Esophagus squamous epithelium (tissue), 5 donors: Measurements from ENCODE around the gene INHBC. TPM values are rescaled to one million over a fixed set of nuclear protein-coding genes. Genes with fewer than 3 reads are reported as not detected.
A peak's percentile ranks its signal among the peaks of the same experiment; 100 is the strongest.

Experiments
- DNase-seq: peaks from one replicate; lab custom pipeline; 2025; lab: John Stamatoyannopoulos, UW
- H3K27ac ChIP-seq, 4 donors: fragments of 200-600 bp; sonication (generic); one replicate each; pipeline ENCODE4 v1.5.1; 2016 to 2019; ENCODE audit warnings: mild to moderate bottlenecking in 1 of 4
- H3K27me3 ChIP-seq, 4 donors: fragments of 200-600 bp; sonication (generic); 1 replicate in 3 of 4; 2 replicates in 1 of 4; pipeline versions ENCODE4 v1.5.1 to v1.6.0; 2017 to 2021; ENCODE audit warnings: antibody characterized with exemption in 1 of 4
- H3K36me3 ChIP-seq, 3 donors: fragments of 200-600 bp; sonication (generic); one replicate each; pipeline ENCODE4 v1.5.1; 2016 to 2019
- H3K4me1 ChIP-seq, 3 donors: fragments of 200-600 bp; sonication (generic); one replicate each; pipeline ENCODE4 v1.5.1; 2017 to 2019
- H3K4me3 ChIP-seq, 4 donors: fragments of 200-600 bp; sonication (generic); 1 replicate in 3 of 4; 2 replicates in 1 of 4; pipeline ENCODE4 v1.5.1; 2016 to 2019; ENCODE audit warnings: mild to moderate bottlenecking in 2 of 4, moderate library complexity in 1 of 4
- H3K9me3 ChIP-seq, 3 donors: fragments of 200-600 bp; sonication (generic); one replicate each; pipeline ENCODE4 v1.5.1; 2016 to 2019
- CTCF ChIP-seq, 6 experiments: fragments of 450-650 bp in 4 of 6; fragments of 200-600 bp in 2 of 6; sonication (generic) in 2 of 6; IDR thresholded peaks; one replicate each; pipeline ENCODE4 v1.5.1; 2016 to 2019; ENCODE audit warnings: antibody characterized with exemption in 6 of 6, mild to moderate bottlenecking in 4 of 6, moderate library complexity in 4 of 6
- POLR2A ChIP-seq, 4 donors: fragments of 450-650 bp; IDR thresholded peaks; one replicate each; pipeline ENCODE4 v1.6.1; 2017; ENCODE audit warnings: antibody characterized with exemption in 4 of 4, mild to moderate bottlenecking in 4 of 4, moderate library complexity in 3 of 4
- WGBS, 2 donors: methylation state at CpG; one replicate each; pipeline ENCODE4 v1.1.5; 2018; 5-methylcytosine and 5-hydroxymethylcytosine counted together
- intact Hi-C: fragments of 100-400 bp; cut with DNase I; formaldehyde crosslinking; loops from one replicate; pipeline ENCODE4 v1.15.0; 2022
- total RNA-seq, 4 donors: library from RNA; depleted of rRNA; stranded (reverse); fragments of >200 nt; gene quantifications; one replicate each; pipeline ENCODE4 v1.1.0, GENCODE V29; 2016
- donor health status: DM: yes; HTN: yes; CAD: no.

INHBC gene
- total RNA-seq, 4 donors from 2014 or later, result not detected

- no peak for DNase-seq
- Histone ChIP-seq H3K27ac (no peak overlapping the region), H3K27me3 (peaks cover 8 to 97% (median 18%) of the 10 kb centered on the region in 4 donors), H3K9me3 (no peaks in the 10 kb centered on the region), H3K4me3 (peak overlapping the region in 3 of 4 donors; percentile 36 to 62 (median 42)), H3K36me3 (no peaks in the 10 kb centered on the region), H3K4me1 (peaks cover 16 to 28% (median 18%) of the 10 kb centered on the region in 3 donors)
- intact Hi-C loops, result no loop called here
- no peak for TF ChIP-seq CTCF (IDR thresholded peaks at IDR 0.05)
- TF ChIP-seq POLR2A (IDR thresholded peaks at IDR 0.05), result no peak
- 39 to 62% methylated on average over 6 to 7 of the region's 7 CpGs for WGBS, 2 donors
Measured at GRCh38 chr12:57474862-57475261, 40.3 kb downstream of the INHBC start.

- TF ChIP-seq CTCF (IDR thresholded peaks at IDR 0.05) (no peak), POLR2A (IDR thresholded peaks at IDR 0.05) (no peak)
- H3K36me3 ChIP-seq, result no peaks in the 10 kb centered on the region
- peak overlapping the region in 1 of 4 donors; percentile 80 for H3K27ac ChIP-seq
- intact Hi-C loops, result no loop called here
- peaks cover 8 to 92% (median 18%) of the 10 kb centered on the region in 4 donors for H3K27me3 ChIP-seq
- H3K9me3 ChIP-seq, result no peaks in the 10 kb centered on the region
- H3K4me3 ChIP-seq, result peak overlapping the region; percentile 6 to 62 (median 39)
- 21 to 26% methylated on average over 20 to 21 of the region's 84 CpGs for WGBS, 2 donors
- DNase-seq, result no peak
- H3K4me1 ChIP-seq, result peaks cover 16 to 32% (median 18%) of the 10 kb centered on the region in 3 donors
Measured at GRCh38 chr12:57475271-57476161, 40.9 kb downstream of the INHBC start.

GRCh38 chr12:57476162-57476992, 41.8 kb downstream of the INHBC start:
- no peak for DNase-seq
- no peaks in the 10 kb centered on the region for H3K36me3 ChIP-seq
- H3K27ac ChIP-seq, result peak overlapping the region; percentile 57 to 87 (median 71)
- peaks cover 16 to 35% (median 18%) of the 10 kb centered on the region in 3 donors for H3K4me1 ChIP-seq
- TF ChIP-seq CTCF (IDR thresholded peaks at IDR 0.05) (peak in 5 of 6 experiments; percentile 18 to 41 (median 25)), POLR2A (IDR thresholded peaks at IDR 0.05) (no peak)
- no peaks in the 10 kb centered on the region for H3K9me3 ChIP-seq
- intact Hi-C loops, result no loop called here
- WGBS, 2 donors, result 26 to 44% methylated on average over 7 to 11 of the region's 29 CpGs
- H3K4me3 ChIP-seq, result peak overlapping the region; percentile 6 to 62 (median 39)
- H3K27me3 ChIP-seq, result peaks cover 8 to 86% (median 18%) of the 10 kb centered on the region in 4 donors

- TF ChIP-seq POLR2A (IDR thresholded peaks at IDR 0.05), result no peak
- no peak for TF ChIP-seq CTCF (IDR thresholded peaks at IDR 0.05)
Measured at GRCh38 chr12:57476993-57477709, 42.6 kb downstream of the INHBC start.

More at GRCh38 chr12:57476993-57477709, 42.6 kb downstream of the INHBC start:
- H3K27me3 ChIP-seq, result peaks cover 8 to 80% (median 18%) of the 10 kb centered on the region in 4 donors
- intact Hi-C loops, result no loop called here
- H3K4me1 ChIP-seq, result peaks cover 16 to 35% (median 18%) of the 10 kb centered on the region in 3 donors
- WGBS, 2 donors, result 68 to 74% methylated on average over 12 of the region's 15 CpGs
- H3K27ac ChIP-seq, result peak overlapping the region; percentile 57 to 87 (median 71)
- peak overlapping the region; percentile 8 to 62 (median 39) for H3K4me3 ChIP-seq
- no peaks in the 10 kb centered on the region for H3K9me3 ChIP-seq
- H3K36me3 ChIP-seq, result no peaks in the 10 kb centered on the region
- DNase-seq, result no peak
